Transverse colon (tissue), 3 donors: ENCODE measurements around the gene YWHAQ.

Source experiments
- EP300 ChIP-seq: sonication (generic); formaldehyde crosslinking; IDR thresholded peaks from one replicate; pipeline ENCODE4 v1.6.1; 2017; ENCODE audit warnings: antibody characterized with exemption, low read depth
- POLR2A ChIP-seq: fragments of 450-650 bp; IDR thresholded peaks from one replicate; pipeline ENCODE4 v1.6.1; 2016; ENCODE audit warnings: antibody characterized with exemption, mild to moderate bottlenecking, moderate library complexity
- TF ChIP-seq, protein P1 (sequence below), 5 experiments: fragments of 200-600 bp in 3 of 5; fragments of 450-650 bp in 2 of 5; sonication (generic) in 3 of 5; IDR thresholded peaks; 1 replicate in 2 of 5; 2 replicates in 3 of 5; pipeline ENCODE4 v1.5.1; 2016 to 2017; ENCODE audit warnings: antibody characterized with exemption in 5 of 5, inconsistent platforms in 3 of 5, mild to moderate bottlenecking in 2 of 5, moderate library complexity in 1 of 5

DNA sequence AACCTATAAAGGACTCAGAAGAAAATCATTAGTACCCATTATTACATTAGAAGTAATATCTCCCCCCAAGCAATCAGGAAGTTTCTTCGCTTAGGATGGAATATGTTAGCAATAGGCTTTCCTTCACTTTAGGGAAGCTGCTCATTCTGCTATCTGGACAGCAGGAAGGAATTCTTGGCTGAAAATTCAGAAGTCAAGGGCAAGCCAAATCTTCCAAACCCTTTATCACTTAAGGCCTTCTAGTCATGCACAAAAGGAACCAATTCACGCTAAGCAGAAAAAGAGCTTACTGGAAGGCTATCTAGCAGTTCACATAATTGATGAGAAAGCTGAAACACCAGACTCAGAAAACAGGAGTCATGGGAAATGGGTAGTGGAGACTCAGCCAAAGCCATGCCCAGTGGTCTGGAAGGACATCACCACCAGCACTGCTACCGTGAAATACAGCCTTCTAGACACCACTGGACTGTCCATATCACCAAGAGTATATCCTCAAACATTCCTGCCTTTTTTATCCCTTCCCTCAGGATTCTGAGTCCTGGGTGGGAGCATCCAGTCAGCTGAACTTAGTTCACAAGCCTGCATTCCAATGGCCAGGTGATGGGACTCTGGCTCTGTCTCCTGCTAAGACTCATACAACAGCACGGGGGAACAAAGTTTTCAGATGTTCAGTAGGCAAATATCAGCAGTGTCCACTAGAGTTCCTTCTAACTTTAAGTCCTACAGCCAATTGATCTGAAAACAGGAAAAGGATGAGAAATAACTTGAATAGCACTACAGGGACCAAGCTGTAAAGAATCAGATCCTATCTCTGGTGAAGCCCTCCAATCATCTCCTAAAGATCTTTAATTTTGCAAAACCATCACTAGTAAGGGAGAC is 60.4 kb downstream of the YWHAQ start:
- no peak for TF ChIP-seq EP300
- TF ChIP-seq, protein P1, sequence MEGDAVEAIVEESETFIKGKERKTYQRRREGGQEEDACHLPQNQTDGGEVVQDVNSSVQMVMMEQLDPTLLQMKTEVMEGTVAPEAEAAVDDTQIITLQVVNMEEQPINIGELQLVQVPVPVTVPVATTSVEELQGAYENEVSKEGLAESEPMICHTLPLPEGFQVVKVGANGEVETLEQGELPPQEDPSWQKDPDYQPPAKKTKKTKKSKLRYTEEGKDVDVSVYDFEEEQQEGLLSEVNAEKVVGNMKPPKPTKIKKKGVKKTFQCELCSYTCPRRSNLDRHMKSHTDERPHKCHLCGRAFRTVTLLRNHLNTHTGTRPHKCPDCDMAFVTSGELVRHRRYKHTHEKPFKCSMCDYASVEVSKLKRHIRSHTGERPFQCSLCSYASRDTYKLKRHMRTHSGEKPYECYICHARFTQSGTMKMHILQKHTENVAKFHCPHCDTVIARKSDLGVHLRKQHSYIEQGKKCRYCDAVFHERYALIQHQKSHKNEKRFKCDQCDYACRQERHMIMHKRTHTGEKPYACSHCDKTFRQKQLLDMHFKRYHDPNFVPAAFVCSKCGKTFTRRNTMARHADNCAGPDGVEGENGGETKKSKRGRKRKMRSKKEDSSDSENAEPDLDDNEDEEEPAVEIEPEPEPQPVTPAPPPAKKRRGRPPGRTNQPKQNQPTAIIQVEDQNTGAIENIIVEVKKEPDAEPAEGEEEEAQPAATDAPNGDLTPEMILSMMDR (IDR thresholded peaks at IDR 0.05), result no peak
- no peak for TF ChIP-seq POLR2A
